Measurements from ENCODE around the gene ZFYVE28.

ZFYVE28 gene

DNA sequence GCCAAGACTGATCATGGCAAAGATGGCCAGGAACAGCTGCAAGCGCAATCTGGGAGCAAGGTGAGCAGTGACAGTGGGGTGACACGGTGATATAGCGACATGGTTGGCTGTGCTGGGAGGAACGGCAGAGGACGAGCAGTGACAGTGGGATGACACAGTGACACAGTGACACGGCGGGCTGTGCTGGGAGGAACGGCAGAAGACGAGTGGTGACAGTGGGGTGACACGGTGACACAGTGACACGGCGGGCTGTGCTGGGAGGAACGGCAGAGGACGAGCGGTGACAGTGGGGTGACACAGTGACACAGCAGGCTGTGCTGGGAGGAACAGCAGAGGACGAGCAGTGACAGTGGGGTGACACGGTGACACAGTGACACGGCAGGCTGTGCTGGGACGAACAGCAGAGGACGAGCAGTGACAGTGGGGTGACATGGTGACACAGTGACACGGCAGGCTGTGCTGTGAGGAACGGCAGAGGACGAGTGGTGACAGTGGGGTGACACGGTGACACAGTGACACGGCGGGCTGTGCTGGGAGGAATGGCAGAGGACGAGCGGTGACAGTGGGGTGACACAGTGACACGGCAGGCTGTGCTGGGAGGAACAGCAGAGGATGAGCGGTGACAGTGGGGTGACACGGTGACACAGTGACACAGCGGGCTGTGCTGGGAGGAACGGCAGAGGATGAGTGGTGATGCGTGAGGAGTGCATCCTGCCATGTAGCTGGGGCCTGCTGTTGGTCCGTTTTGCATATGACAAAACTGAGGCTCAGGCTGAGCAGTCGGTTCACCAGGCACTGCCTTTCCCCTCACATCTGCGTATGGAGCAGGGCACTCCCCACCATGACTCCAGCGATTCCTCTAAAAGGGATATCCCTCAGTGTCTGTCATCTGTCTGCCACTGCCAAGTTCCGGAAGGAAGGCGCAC, 120.6 kb downstream of the ZFYVE28 start:
- H3K4me3 ChIP-seq (replicated peaks; ENCODE audit: low read depth, low read length), result no peak overlapping the region
- TF ChIP-seq, protein P1, sequence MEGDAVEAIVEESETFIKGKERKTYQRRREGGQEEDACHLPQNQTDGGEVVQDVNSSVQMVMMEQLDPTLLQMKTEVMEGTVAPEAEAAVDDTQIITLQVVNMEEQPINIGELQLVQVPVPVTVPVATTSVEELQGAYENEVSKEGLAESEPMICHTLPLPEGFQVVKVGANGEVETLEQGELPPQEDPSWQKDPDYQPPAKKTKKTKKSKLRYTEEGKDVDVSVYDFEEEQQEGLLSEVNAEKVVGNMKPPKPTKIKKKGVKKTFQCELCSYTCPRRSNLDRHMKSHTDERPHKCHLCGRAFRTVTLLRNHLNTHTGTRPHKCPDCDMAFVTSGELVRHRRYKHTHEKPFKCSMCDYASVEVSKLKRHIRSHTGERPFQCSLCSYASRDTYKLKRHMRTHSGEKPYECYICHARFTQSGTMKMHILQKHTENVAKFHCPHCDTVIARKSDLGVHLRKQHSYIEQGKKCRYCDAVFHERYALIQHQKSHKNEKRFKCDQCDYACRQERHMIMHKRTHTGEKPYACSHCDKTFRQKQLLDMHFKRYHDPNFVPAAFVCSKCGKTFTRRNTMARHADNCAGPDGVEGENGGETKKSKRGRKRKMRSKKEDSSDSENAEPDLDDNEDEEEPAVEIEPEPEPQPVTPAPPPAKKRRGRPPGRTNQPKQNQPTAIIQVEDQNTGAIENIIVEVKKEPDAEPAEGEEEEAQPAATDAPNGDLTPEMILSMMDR (IDR thresholded peaks at IDR 0.05; ENCODE audit: low read length, missing control alignments), result no peak
- no peak for DNase-seq (ENCODE audit: low read depth)

- TF ChIP-seq, protein P1 (IDR thresholded peaks at IDR 0.05; ENCODE audit: low read length, missing control alignments), result no peak
- DNase-seq (ENCODE audit: low read depth), result no peak
- no peak overlapping the region for H3K4me3 ChIP-seq (replicated peaks; ENCODE audit: low read depth, low read length)
Measured at GRCh38 chr4:2296631-2297601, 121.5 kb downstream of the ZFYVE28 start.

GRCh38 chr4:2295900-2296442, 122.5 kb downstream of the ZFYVE28 start:
- no peak overlapping the region for H3K4me3 ChIP-seq (replicated peaks; ENCODE audit: low read depth, low read length)
- no peak for DNase-seq (ENCODE audit: low read depth)
- TF ChIP-seq, protein P1 (IDR thresholded peaks at IDR 0.05; ENCODE audit: low read length, missing control alignments), result no peak

- H3K4me3 ChIP-seq (replicated peaks; ENCODE audit: low read depth, low read length), result no peak overlapping the region
- TF ChIP-seq, protein P1 (IDR thresholded peaks at IDR 0.05; ENCODE audit: low read length, missing control alignments), result no peak
- no peak for DNase-seq (ENCODE audit: low read depth)
Measured at GRCh38 chr4:2295500-2295899, 122.9 kb downstream of the ZFYVE28 start.

DNA sequence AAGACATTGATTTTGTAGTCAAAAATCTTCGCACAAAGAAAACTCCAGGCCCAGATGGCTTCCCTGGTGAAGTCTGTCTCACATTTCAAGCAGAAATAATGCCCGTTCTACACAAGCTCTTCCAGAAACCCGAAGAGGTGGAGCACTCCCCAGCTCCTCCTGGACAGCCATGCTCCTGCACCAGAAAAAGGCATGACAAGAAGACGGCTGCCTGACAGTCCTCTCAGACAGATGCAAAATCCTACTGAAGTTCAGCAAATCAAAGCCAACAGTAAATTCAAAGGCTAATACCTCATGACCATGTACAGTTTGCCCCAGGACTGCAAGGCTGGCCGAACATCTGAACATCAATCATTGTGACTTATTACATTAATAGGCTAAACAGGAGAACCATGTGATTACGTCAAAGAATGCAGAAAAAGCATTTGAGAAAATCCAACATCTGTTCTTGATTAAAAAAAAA, 125.8 kb downstream of the ZFYVE28 start:
- DNase-seq (ENCODE audit: low read depth), result peak; percentile 21
- no peak overlapping the region for H3K4me3 ChIP-seq (replicated peaks; ENCODE audit: low read depth, low read length)
- TF ChIP-seq, protein P1 (IDR thresholded peaks at IDR 0.05; ENCODE audit: low read length, missing control alignments), result no peak
